ENCODE results near the gene CIDEB. TPM values are rescaled to one million over a fixed set of nuclear protein-coding genes. Genes with fewer than 3 reads are reported as not detected.

Gene CIDEB
- total RNA-seq, 1 donor from 2014 or later, result 1.9 TPM

DNA sequence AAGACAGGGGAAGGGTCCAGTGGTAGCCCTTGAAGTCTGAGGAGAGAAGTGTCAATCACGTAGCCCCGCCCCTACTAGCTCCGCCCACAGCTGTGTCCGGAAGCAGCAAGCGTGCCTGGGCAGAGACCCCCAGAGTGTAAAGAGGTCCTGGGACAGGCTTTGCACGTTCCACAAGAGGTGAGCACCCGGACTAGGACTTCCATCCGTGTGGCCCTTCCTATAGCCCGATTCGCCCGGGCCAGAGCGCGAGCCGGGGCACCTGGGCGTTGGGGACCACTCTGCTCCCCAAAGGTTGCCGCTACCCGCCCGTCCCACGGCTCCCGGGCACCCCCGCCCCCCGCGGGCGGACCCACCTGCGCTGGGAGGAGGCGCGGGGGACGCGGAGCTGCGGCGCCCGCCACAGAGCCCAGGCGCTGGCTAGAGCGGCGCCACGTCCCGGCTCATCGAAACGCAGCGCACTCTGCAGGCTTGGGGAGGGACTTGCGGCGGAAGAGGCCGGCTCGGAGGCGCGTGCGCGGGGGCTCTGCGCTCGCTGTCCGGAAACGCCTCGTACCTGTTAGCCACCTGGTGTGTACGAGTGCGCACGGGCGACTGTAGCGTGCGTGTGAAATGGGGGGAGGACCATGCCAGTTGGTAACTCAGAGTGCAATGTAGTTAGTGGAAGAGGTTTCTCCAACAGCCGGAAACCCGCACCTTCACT lies 36.5 kb downstream of the CIDEB start, which contains the start of gene RABGGTA:
RABGGTA (minus strand) TSS at position 464 of the 700 bp plus-strand sequence. CDS start 482 bp downstream, outside the sequence.
- DNase-seq (ENCODE audit: low spot score, unreplicated experiment), result peak; percentile 85
- Mint-ChIP-seq H3K9me3 (ENCODE audit: low read depth) (no peaks in the 10 kb centered on the region), H3K36me3 (ENCODE audit: insufficient read depth) (peaks cover 5% of the 10 kb centered on the region), H3K27me3 (no peaks in the 10 kb centered on the region), H3K27ac (peak within 1 kb of the TSS; percentile 96), H3K4me1 (ENCODE audit: low read depth) (peaks cover 12% of the 10 kb centered on the region), H3K4me3 (ENCODE audit: low read depth) (peak within 1 kb of the TSS; percentile 85)
- TF ChIP-seq, protein P1, sequence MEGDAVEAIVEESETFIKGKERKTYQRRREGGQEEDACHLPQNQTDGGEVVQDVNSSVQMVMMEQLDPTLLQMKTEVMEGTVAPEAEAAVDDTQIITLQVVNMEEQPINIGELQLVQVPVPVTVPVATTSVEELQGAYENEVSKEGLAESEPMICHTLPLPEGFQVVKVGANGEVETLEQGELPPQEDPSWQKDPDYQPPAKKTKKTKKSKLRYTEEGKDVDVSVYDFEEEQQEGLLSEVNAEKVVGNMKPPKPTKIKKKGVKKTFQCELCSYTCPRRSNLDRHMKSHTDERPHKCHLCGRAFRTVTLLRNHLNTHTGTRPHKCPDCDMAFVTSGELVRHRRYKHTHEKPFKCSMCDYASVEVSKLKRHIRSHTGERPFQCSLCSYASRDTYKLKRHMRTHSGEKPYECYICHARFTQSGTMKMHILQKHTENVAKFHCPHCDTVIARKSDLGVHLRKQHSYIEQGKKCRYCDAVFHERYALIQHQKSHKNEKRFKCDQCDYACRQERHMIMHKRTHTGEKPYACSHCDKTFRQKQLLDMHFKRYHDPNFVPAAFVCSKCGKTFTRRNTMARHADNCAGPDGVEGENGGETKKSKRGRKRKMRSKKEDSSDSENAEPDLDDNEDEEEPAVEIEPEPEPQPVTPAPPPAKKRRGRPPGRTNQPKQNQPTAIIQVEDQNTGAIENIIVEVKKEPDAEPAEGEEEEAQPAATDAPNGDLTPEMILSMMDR (IDR thresholded peaks at IDR 0.05; ENCODE audit: unreplicated experiment), result peak; percentile 73

DNA sequence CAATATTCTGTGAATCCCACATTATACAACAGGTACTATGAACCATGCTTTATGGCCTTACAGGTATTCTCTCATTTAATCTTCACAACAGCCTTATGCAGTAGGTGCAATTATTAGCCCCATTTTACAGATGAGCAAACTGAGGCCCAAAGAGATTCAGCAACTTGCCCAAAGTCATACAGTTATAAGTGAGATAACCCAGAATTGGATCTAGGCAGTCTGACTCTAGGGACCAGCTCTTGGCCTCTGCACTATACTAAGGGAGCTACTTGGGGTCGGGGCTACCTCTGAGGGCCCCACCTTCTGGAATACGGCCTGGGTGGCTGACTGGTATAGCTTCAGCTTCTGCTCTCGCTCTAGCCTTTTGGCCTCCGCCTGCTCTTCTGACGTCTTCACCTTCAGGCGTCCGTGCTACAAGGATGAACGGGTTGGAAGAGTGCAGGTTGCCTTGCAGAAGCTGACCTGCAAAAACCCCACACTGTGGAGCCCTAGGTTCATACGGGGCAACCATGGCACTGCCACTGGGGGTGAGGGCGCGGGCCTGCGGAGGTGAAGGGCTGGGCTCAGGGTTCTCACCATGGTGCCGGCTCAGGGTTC lies 37.1 kb downstream of the CIDEB start:
- no peaks in the 10 kb centered on the region for H3K9me3 Mint-ChIP-seq (ENCODE audit: low read depth)
- peaks cover 12% of the 10 kb centered on the region for H3K4me1 Mint-ChIP-seq (ENCODE audit: low read depth)
- H3K4me3 Mint-ChIP-seq (ENCODE audit: low read depth), result peak overlapping the region; percentile 85
- TF ChIP-seq, protein P1 (IDR thresholded peaks at IDR 0.05; ENCODE audit: unreplicated experiment), result no peak
- peak overlapping the region; percentile 96 for H3K27ac Mint-ChIP-seq
- DNase-seq (ENCODE audit: low spot score, unreplicated experiment), result no peak
- H3K36me3 Mint-ChIP-seq (ENCODE audit: insufficient read depth), result peaks cover 5% of the 10 kb centered on the region
- H3K27me3 Mint-ChIP-seq, result no peaks in the 10 kb centered on the region

DNA sequence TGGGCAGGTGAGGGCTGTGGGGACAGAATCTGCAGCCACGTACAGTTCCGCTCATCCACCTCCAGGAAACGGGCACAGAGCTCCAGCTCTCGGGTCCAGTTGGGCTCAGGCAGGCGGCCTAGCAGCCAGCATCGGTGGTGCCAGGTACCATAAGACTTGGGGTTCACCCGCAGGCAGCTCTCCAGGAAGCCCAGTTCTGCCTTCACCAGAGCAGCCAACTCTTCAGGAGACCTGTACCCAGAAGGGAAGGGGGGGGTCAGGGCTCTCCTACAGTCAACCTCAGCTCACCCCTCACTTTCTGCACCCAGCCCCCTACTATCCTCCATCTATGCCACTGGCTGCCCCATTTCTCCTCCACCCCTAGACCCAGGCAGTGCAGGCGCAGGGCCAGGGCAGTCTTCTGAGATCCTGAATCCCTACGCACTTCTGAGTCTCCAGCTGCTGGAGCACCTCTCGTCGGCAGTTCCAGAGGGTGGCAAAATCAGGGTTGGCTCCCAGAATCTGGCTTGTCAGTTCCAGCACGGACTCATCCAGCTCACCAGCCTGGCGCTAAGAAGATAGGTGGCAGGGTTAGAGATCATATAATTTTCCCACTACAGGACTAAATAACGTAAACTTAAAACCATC lies 37.8 kb downstream of the CIDEB start:
- no peak for DNase-seq (ENCODE audit: low spot score, unreplicated experiment)
- TF ChIP-seq, protein P1 (IDR thresholded peaks at IDR 0.05; ENCODE audit: unreplicated experiment), result no peak
- Mint-ChIP-seq H3K4me1 (ENCODE audit: low read depth) (peaks cover 12% of the 10 kb centered on the region), H3K27ac (no peak overlapping the region), H3K27me3 (no peaks in the 10 kb centered on the region), H3K9me3 (ENCODE audit: low read depth) (no peaks in the 10 kb centered on the region), H3K36me3 (ENCODE audit: insufficient read depth) (peaks cover 5% of the 10 kb centered on the region), H3K4me3 (ENCODE audit: low read depth) (peak overlapping the region; percentile 85)

DNA sequence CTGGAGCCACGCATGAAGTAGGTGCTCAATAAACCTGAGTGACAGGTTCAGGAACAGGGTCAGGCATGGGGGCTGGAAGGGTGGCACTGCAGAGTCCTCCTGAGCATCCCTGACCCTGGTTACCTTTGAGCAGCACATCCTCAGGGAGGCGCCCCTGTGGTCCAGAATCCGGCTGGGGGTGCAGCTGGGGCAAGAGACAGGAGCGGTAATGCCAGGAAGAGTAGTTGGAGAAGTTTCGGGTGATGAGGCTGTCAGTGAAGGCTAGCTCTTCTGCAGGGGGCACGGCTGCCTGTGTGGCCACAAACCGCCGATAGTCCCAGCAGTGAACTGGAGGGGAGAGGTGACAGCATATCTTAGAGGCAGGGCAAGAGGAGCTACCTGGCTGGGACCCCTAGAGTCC lies 38.4 kb downstream of the CIDEB start:
- TF ChIP-seq, protein P1 (IDR thresholded peaks at IDR 0.05; ENCODE audit: unreplicated experiment), result no peak
- peaks cover 5% of the 10 kb centered on the region for H3K36me3 Mint-ChIP-seq (ENCODE audit: insufficient read depth)
- H3K4me3 Mint-ChIP-seq (ENCODE audit: low read depth), result no peak overlapping the region
- peaks cover 12% of the 10 kb centered on the region for H3K4me1 Mint-ChIP-seq (ENCODE audit: low read depth)
- H3K27ac Mint-ChIP-seq, result no peak overlapping the region
- H3K27me3 Mint-ChIP-seq, result no peaks in the 10 kb centered on the region
- DNase-seq (ENCODE audit: low spot score, unreplicated experiment), result no peak
- H3K9me3 Mint-ChIP-seq (ENCODE audit: low read depth), result no peaks in the 10 kb centered on the region

DNA sequence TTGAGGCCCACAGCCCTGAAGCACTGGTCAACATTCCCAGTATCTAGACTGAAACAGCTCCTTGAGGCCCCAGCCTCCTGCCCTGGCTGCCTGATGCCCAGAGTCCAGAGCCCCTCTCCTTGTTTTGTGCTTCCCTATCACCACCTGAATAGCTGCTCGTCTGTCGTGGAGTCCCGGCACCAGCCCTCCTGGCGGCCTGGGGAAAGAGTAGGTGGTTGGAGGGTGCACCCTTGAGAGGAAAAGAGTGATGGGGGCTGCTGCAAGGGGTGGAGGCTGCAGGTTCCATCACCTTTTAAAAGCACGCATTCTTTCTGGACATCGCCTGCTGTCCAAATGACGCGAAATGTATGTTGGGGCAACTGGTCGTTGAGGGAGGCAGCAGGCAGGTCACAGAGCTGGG lies 39.6 kb downstream of the CIDEB start:
- DNase-seq (ENCODE audit: low spot score, unreplicated experiment), result no peak
- no peak overlapping the region for H3K27ac Mint-ChIP-seq
- TF ChIP-seq, protein P1 (IDR thresholded peaks at IDR 0.05; ENCODE audit: unreplicated experiment), result no peak
- H3K27me3 Mint-ChIP-seq, result no peaks in the 10 kb centered on the region
- H3K36me3 Mint-ChIP-seq (ENCODE audit: insufficient read depth), result peaks cover 5% of the 10 kb centered on the region
- no peak overlapping the region for H3K4me3 Mint-ChIP-seq (ENCODE audit: low read depth)
- H3K9me3 Mint-ChIP-seq (ENCODE audit: low read depth), result no peaks in the 10 kb centered on the region
- peaks cover 10% of the 10 kb centered on the region for H3K4me1 Mint-ChIP-seq (ENCODE audit: low read depth)

Data from progenitor cell of endocrine pancreas (in vitro differentiated cells).